AG04450 (cell line): ENCODE measurements around the gene PTK6. TPM values are rescaled to one million over a fixed set of nuclear protein-coding genes. Genes with fewer than 3 reads are reported as not detected.

Experiments
- CTCF ChIA-PET: fragments of 300-600, 350-600 bp; formaldehyde crosslinking; extraction: SDS; loops from one replicate; lab custom pipeline; 2022; ENCODE audit warnings: antibody characterized with exemption, inconsistent platforms; lab: Charles Lee
- POLR2A ChIA-PET: fragments of 350-600 bp; formaldehyde crosslinking; extraction: SDS; loops from one replicate; lab custom pipeline; 2021; ENCODE audit warnings: antibody characterized with exemption, inconsistent platforms; lab: Yijun Ruan, JAX
- DNase-seq: peaks from one replicate; pipeline ENCODE4 v3.0.0-alpha.2; 2011; ENCODE audit warnings: low read depth, low spot score
- H3K27ac ChIP-seq: one replicate; pipeline ENCODE4 v1.5.1; 2012; ENCODE audit warnings: low read depth, low read length, control low read depth
- H3K27me3 ChIP-seq: one replicate; pipeline ENCODE4 v1.6.0; 2012; ENCODE audit warnings: low read length; ENCODE audit not compliant: control insufficient read depth, insufficient read depth
- H3K4me3 ChIP-seq: 2 replicates; pipeline ENCODE4 v1.5.1; 2011; ENCODE audit warnings: mild to moderate bottlenecking, low read depth, low read length, control low read depth
- H3K9me3 ChIP-seq: 2 replicates; pipeline ENCODE4 v1.5.1; 2012; ENCODE audit warnings: low read length; ENCODE audit not compliant: control insufficient read depth, insufficient read depth
- CTCF ChIP-seq: IDR thresholded peaks from 2 replicates; pipeline ENCODE4 v1.5.1; 2011; ENCODE audit warnings: low read depth, low read length, control low read depth, inconsistent platforms
- polyA plus RNA-seq: library from polyadenylated mRNA; depleted of rRNA; stranded (reverse); fragments of >200 nt; gene quantifications from 2 replicates; pipeline ENCODE4 v1.2.3, GENCODE V29; 2011

Gene PTK6
- polyA plus RNA-seq, 1 experiment, result 0.02 TPM

DNA sequence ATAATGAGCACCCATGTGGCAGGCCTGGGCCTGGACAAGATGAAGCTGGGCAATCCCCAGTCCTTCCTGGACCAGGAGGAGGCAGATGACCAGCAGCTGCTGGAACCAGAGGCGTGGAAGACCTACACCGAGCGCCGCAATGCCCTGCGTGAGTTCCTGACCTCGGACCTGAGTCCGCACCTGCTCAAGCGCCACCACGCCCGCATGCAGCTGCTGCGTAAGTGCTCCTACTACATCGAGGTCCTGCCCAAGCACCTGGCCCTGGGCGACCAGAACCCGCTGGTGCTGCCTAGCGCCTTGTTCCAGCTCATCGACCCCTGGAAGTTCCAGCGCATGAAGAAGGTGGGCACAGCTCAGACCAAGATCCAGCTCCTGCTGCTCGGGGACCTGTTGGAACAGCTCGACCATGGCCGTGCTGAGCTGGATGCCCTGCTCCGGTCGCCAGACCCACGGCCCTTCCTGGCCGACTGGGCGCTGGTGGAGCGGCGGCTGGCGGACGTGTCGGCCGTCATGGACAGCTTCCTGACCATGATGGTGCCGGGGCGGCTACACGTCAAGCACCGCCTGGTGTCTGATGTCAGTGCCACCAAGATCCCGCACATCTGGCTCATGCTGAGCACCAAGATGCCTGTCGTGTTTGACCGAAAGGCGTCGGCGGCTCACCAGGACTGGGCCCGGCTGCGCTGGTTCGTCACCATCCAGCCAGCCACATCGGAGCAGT is 18.6 kb upstream of the PTK6 start:
- Histone ChIP-seq H3K4me3 (no peak overlapping the region), H3K9me3 (peaks cover 15% of the 10 kb centered on the region; the same call in 1 of the 2 replicates), H3K27me3 (peaks cover 2% of the 10 kb centered on the region), H3K27ac (no peak overlapping the region)
- DNase-seq, result no peak
- ChIA-PET POLR2A (no interaction called here), CTCF (interaction anchor here (0.8 to 1.1 kb wide), 2 partner anchors 35 to 425 kb away, joined by 3 read pairs; partner anchors contain the start of genes PPDPF and PRPF6)
- no peak for TF ChIP-seq CTCF

GRCh38 chr20:63554361-63555278 is 17.4 kb upstream of the PTK6 start:
- H3K27me3 ChIP-seq, result peaks cover 2% of the 10 kb centered on the region
- CTCF ChIA-PET, result interaction anchor here (0.8 to 1.1 kb wide), 2 partner anchors 34 to 426 kb away, joined by 3 read pairs; partner anchors contain the start of genes PPDPF and PRPF6
- H3K4me3 ChIP-seq, result peak overlapping the region; percentile 56
- no peak for DNase-seq
- peaks cover 9% of the 10 kb centered on the region; the same call in 1 of the 2 replicates for H3K9me3 ChIP-seq
- POLR2A ChIA-PET, result no interaction called here
- no peak for TF ChIP-seq CTCF
- no peak overlapping the region for H3K27ac ChIP-seq

DNA sequence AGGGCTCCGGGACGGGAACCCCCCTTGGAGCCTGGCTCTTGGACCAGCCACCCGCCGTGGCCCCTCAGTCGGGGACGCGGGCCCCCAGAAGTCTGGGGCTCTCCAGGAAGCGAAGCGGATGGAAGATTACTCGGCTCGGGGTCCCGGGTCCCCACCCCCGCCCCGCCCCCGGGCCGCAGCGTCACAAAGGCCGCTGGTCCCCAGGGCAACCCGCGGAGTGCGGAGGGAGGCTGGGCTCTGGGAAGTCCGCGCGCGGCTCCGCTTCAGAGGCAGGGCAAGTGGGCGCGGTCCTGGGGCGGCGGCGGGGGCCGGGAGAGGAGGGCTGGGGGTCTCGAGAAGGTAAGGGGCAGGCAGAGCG is 16.7 kb upstream of the PTK6 start, which contains the start of gene FNDC11:
Gene FNDC11 (plus strand): TSS at position 227 of the 358 bp plus-strand sequence. CDS start 1,505 bp downstream, outside the sequence.
- peaks cover 9% of the 10 kb centered on the region; the same call in 1 of the 2 replicates for H3K9me3 ChIP-seq
- ChIA-PET CTCF (no interaction called here), POLR2A (no interaction called here)
- peaks cover 5% of the 10 kb centered on the region for H3K27me3 ChIP-seq
- DNase-seq, result no peak
- H3K4me3 ChIP-seq, result peak within 1 kb of the TSS; percentile 56
- H3K27ac ChIP-seq, result no peak within 1 kb of the TSS
- no peak for TF ChIP-seq CTCF

- ChIA-PET CTCF (interaction anchor here (0.8 kb wide), 1 partner anchor 15 kb away, joined by 3 read pairs; no protein-coding TSS in a partner anchor), POLR2A (interaction anchor here (1.2 kb wide), 1 partner anchor 32 kb away, joined by 5 read pairs; no protein-coding TSS in a partner anchor)
- DNase-seq, result peak; percentile 66
Observed at GRCh38 chr20:63553251-63553932, 16.2 kb upstream of the PTK6 start.

More at GRCh38 chr20:63553251-63553932, 16.2 kb upstream of the PTK6 start:
- Histone ChIP-seq H3K9me3 (peaks cover 9% of the 10 kb centered on the region; the same call in 1 of the 2 replicates), H3K27me3 (peaks cover 7% of the 10 kb centered on the region), H3K27ac (no peak overlapping the region), H3K4me3 (peak overlapping the region; percentile 56)
- TF ChIP-seq CTCF, result no peak
